ENCODE measurements around the gene TMF1. TPM values are rescaled to one million over a fixed set of nuclear protein-coding genes. Genes with fewer than 3 reads are reported as not detected.

TMF1 gene
- total and polyA plus RNA-seq, 2 of the 8 experiments (the other 6 are each of a cell fraction or from before 2014, with no cell fraction given): 1.4 to 18.3 TPM

DNA sequence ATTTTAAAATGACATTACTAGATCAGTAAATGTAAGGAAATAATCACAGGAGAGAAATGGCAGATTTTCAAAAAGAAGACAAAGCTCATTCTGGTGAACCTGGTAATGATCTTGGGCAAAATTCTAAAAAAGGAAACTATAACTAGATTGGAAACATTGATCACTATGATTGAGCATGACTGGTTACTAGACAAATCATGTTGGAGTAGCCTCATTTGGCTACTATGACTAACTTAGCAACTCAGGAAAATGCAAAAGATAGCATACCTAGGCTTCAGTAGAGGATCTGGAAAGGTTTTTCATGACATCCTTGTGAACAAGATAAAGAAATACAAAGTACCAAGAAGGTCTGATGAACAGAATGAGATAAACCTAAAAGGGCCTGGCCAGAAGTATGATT lies 7.6 kb upstream of the TMF1 start:
- no peak for DNase-seq (ENCODE audit: low read depth in 1 of 2, low spot score in 2 of 2)
- Histone ChIP-seq H3K36me3 (ENCODE audit: control insufficient read depth in 2 of 4, insufficient read depth in 4 of 4, low read length in 3 of 4) (peaks cover 10 to 74% (median 33%) of the 10 kb centered on the region in 4 experiments; a peak in 7 of 8 replicates), H3K56ac (replicated peaks; ENCODE audit: insufficient read length, low read depth, low read length) (no peak overlapping the region), H2BK120ac (replicated peaks; ENCODE audit: low read depth, low read length) (no peak overlapping the region), H3K4me1 (replicated peaks in 1 of 4; ENCODE audit: control insufficient read depth in 3 of 4, insufficient read depth in 4 of 4, low read length in 3 of 4) (no peaks in the 10 kb centered on the region), H3K4ac (replicated peaks; ENCODE audit: insufficient read length, low read depth, low read length) (no peak overlapping the region), H3K14ac (ENCODE audit: insufficient read length) (no peak overlapping the region), H2BK15ac (ENCODE audit: low read length) (no peak overlapping the region), H2AK5ac (ENCODE audit: low read depth, low read length) (no peak overlapping the region), H3K79me2 (ENCODE audit: control insufficient read depth in 1 of 2, insufficient read depth in 2 of 2, low read length in 2 of 2) (no peaks in the 10 kb centered on the region), H2BK20ac (ENCODE audit: low read length) (no peak overlapping the region), H3K4me2 (ENCODE audit: insufficient read depth in 1 of 2, low read depth in 2 of 2, low read length in 2 of 2) (no peak overlapping the region), H2BK5ac (ENCODE audit: low read depth, low read length) (no peak overlapping the region), H4K8ac (ENCODE audit: extremely low read depth, insufficient read depth, low read length) (no peak overlapping the region), H3K9ac (replicated peaks in 1 of 4; ENCODE audit: extremely low read depth in 1 of 4, low read depth in 3 of 4, low read length in 3 of 4) (no peak overlapping the region), H3K9me3 (ENCODE audit: insufficient read depth in 2 of 2, low read depth in 1 of 2, low read length in 1 of 2) (no peaks in the 10 kb centered on the region), H2BK12ac (ENCODE audit: low read depth, low read length) (no peak overlapping the region), H3K4me3 (ENCODE audit: extremely low read depth in 1 of 4, insufficient read depth in 2 of 4, low read depth in 3 of 4, low read length in 4 of 4) (no peak overlapping the region), H3K23ac (ENCODE audit: insufficient read length) (no peak overlapping the region), H3K18ac (ENCODE audit: extremely low read depth, low read length) (no peak overlapping the region), H2AFZ (ENCODE audit: low read length) (no peak overlapping the region), H3K27ac (ENCODE audit: low read depth, low read length) (no peak overlapping the region), H3K79me1 (ENCODE audit: low read depth, low read length) (no peaks in the 10 kb centered on the region), H4K91ac (replicated peaks; ENCODE audit: insufficient read length, low read length) (no peak overlapping the region), H4K5ac (ENCODE audit: insufficient read length, low read depth, low read length) (no peak overlapping the region), H3K27me3 (replicated peaks in 1 of 4; ENCODE audit: control insufficient read depth in 3 of 4, extremely low read depth in 1 of 4, insufficient read depth in 3 of 4, low read length in 3 of 4) (no peaks in the 10 kb centered on the region), H3K23me2 (ENCODE audit: low read depth, low read length) (no peaks in the 10 kb centered on the region), H4K20me1 (replicated peaks in 1 of 2; ENCODE audit: control insufficient read depth in 1 of 2, insufficient read depth in 2 of 2, low read length in 2 of 2) (no peaks in the 10 kb centered on the region)
- FAIRE-seq: no peak
- no peak for TF ChIP-seq CTCF (IDR thresholded peaks at IDR 0.05; ENCODE audit: control extremely low read depth in 1 of 3, insufficient read depth in 1 of 3, low read depth in 1 of 3, low read length in 3 of 3)
- TF ChIP-seq ZNF274 (IDR thresholded peaks at IDR 0.05; ENCODE audit: borderline replicate concordance, extremely low read depth, low read length): no peak
- TF ChIP-seq SIN3A (conservative IDR thresholded peaks at IDR 0.05 in 1 of 2, IDR thresholded peaks at IDR 0.05 in 1 of 2; ENCODE audit: low read depth in 1 of 2, low read length in 2 of 2): no peak
- TF ChIP-seq, protein P1, sequence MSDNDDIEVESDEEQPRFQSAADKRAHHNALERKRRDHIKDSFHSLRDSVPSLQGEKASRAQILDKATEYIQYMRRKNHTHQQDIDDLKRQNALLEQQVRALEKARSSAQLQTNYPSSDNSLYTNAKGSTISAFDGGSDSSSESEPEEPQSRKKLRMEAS (IDR thresholded peaks at IDR 0.05): no peak
- TF ChIP-seq BACH1 (IDR thresholded peaks at IDR 0.05; ENCODE audit: low read length): no peak
- TF ChIP-seq NRF1 (IDR thresholded peaks at IDR 0.05; ENCODE audit: low read depth, low read length): no peak
- no peak for TF ChIP-seq RBBP5 (IDR thresholded peaks at IDR 0.05; ENCODE audit: borderline replicate concordance, low read depth, low read length)
- TF ChIP-seq CREB1 (IDR thresholded peaks at IDR 0.05): no peak
- no peak for TF ChIP-seq ASH2L (IDR thresholded peaks at IDR 0.05; ENCODE audit: low read length)
- POLR2A ChIA-PET (ENCODE audit: partially characterized antibody): interaction anchor here (0.6 kb wide), 1 partner anchor 13 kb away, joined by 3 read pairs; no protein-coding TSS in a partner anchor
- CTCF ChIA-PET (ENCODE audit: partially characterized antibody): no interaction called here

Measured in H1 (cell line).